CD4-positive, CD25-positive, alpha-beta regulatory T cell (primary cell): ENCODE results near the gene OIT3. TPM values are rescaled to one million over a fixed set of nuclear protein-coding genes. Genes with fewer than 3 reads are reported as not detected.
"Not testable (repeated sequence)": the region's sequence is repeated elsewhere in the genome, so short reads cannot be mapped to it uniquely, and the experiment has no call there.

Experiments used
- ATAC-seq, 2 donors: fragments of 150-1000 bp; cut with Tn5 transposase; one replicate each; pipeline ENCODE4 v1.10.0; 2021; ENCODE audit warnings: low read depth in 2 of 2, moderate number of reproducible peaks in 2 of 2, moderate library complexity in 1 of 2
- DNase-seq, 3 donors: peaks; one replicate each; pipeline versions ENCODE4 v3.0.0 to v3.0.0-alpha.2; 2012 to 2022; ENCODE audit warnings: mixed read lengths in 1 of 3
- H3K27ac ChIP-seq: one replicate; pipeline ENCODE4 v1.7.0; 2013; ENCODE audit warnings: mild to moderate bottlenecking, low read length; ENCODE audit not compliant: insufficient read depth, poor library complexity, severe bottlenecking
- H3K27me3 ChIP-seq: one replicate; pipeline ENCODE4 v1.7.0; 2013; ENCODE audit warnings: low read length; ENCODE audit not compliant: control insufficient read depth, insufficient read depth
- H3K36me3 ChIP-seq: one replicate; pipeline ENCODE4 v1.7.0; 2013; ENCODE audit warnings: mild to moderate bottlenecking, low read length, moderate library complexity; ENCODE audit not compliant: control insufficient read depth, insufficient read depth
- H3K4me1 ChIP-seq: 2 replicates; pipeline ENCODE4 v1.7.0; 2013; ENCODE audit warnings: mild to moderate bottlenecking, low read length; ENCODE audit not compliant: insufficient read depth, control insufficient read depth, poor library complexity, severe bottlenecking
- H3K4me3 ChIP-seq: one replicate; pipeline ENCODE4 v1.7.0; 2013; ENCODE audit warnings: low read depth, mild to moderate bottlenecking, low read length, moderate library complexity
- H3K9me3 ChIP-seq, 2 experiments: 1 replicate in 1 of 2; 2 replicates in 1 of 2; pipeline ENCODE4 v1.7.0; 2013; ENCODE audit warnings: low read length in 2 of 2, mild to moderate bottlenecking in 1 of 2, moderate library complexity in 1 of 2; ENCODE audit not compliant: control insufficient read depth in 2 of 2
- H3K27ac Mint-ChIP-seq, 3 donors: one replicate each; pipeline ENCODE4 v1.8.0; 2020 to 2022; ENCODE audit warnings: mild to moderate bottlenecking in 3 of 3, mixed read lengths in 3 of 3, moderate library complexity in 2 of 3
- H3K27me3 Mint-ChIP-seq: one replicate; pipeline ENCODE4 v1.8.0; 2022; ENCODE audit warnings: mild to moderate bottlenecking, mixed read lengths
- H3K36me3 Mint-ChIP-seq: one replicate; pipeline ENCODE4 v1.8.0; 2020; ENCODE audit warnings: mixed read lengths
- H3K4me1 Mint-ChIP-seq, 4 donors: one replicate each; pipeline ENCODE4 v1.8.0; 2020 to 2022; ENCODE audit warnings: mixed read lengths in 4 of 4, mild to moderate bottlenecking in 1 of 4
- H3K4me3 Mint-ChIP-seq, 4 donors: one replicate each; pipeline ENCODE4 v1.8.0; 2020 to 2022; ENCODE audit warnings: mild to moderate bottlenecking in 4 of 4, mixed read lengths in 4 of 4, moderate library complexity in 3 of 4
- H3K9me3 Mint-ChIP-seq, 7 donors: one replicate each; pipeline ENCODE4 v1.8.0; 2020 to 2022; ENCODE audit warnings: mixed read lengths in 7 of 7, mild to moderate bottlenecking in 3 of 7, moderate library complexity in 2 of 7
- polyA plus RNA-seq, 4 donors: library from polyadenylated mRNA; unstranded; fragments of 300-500 nt; fragmentation: Illumina TruSeq; gene quantifications; one replicate each; pipeline ENCODE4 v1.2.3, GENCODE V29; 2021
- total RNA-seq: library from RNA; stranded (reverse); gene quantifications from one replicate; pipeline ENCODE4 v1.2.3, GENCODE V29; 2022

The OIT3 gene
- total and polyA plus RNA-seq, 5 donors from 2014 or later: not detected

DNA sequence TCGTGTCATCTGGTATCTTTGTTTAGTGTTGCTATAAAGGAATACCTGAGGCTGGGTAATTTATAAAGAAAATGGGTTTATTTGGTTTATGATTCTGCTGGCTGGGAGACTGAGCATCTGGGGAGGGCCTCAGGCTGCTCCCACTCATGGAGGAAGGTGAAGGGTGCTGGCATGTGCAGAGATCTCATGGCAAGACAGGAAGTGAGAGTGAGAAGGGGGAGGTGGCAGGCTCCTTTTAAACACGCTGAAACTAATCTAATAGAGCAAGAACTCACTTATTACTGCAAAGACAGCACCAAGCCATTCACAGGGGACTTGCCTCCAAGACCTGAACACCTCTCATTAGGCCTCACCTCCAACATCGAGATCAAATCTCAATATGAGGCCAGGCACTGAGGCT lies 11.3 kb downstream of the OIT3 start:
- no peak overlapping the region for H3K4me3 Mint-ChIP-seq
- H3K27me3 Mint-ChIP-seq: peaks cover 19% of the 10 kb centered on the region
- DNase-seq (no peak), ATAC-seq (no peak)
- H3K36me3 Mint-ChIP-seq: no peaks in the 10 kb centered on the region
- Histone ChIP-seq H3K27ac (no peak overlapping the region), H3K4me3 (no peak overlapping the region), H3K4me1 (no peaks in the 10 kb centered on the region), H3K9me3 (no peaks in the 10 kb centered on the region), H3K27me3 (no peaks in the 10 kb centered on the region), H3K36me3 (no peaks in the 10 kb centered on the region)
- H3K4me1 Mint-ChIP-seq: no peaks in the 10 kb centered on the region
- H3K9me3 Mint-ChIP-seq: no peaks in the 10 kb centered on the region
- no peak overlapping the region for H3K27ac Mint-ChIP-seq

GRCh38 chr10:72906446-72906845 lies 12.9 kb downstream of the OIT3 start:
- peaks cover 0 to 2% (median 0%) of the 10 kb centered on the region in 7 donors for H3K9me3 Mint-ChIP-seq
- no peaks in the 10 kb centered on the region for H3K4me1 Mint-ChIP-seq
- H3K27ac ChIP-seq: no peak overlapping the region
- no peak overlapping the region for H3K4me3 Mint-ChIP-seq
- DNase-seq: no peak
- no peaks in the 10 kb centered on the region for H3K27me3 ChIP-seq
- ATAC-seq: no peak
- no peaks in the 10 kb centered on the region for H3K9me3 ChIP-seq
- H3K36me3 ChIP-seq: no peaks in the 10 kb centered on the region
- no peak overlapping the region for H3K4me3 ChIP-seq
- H3K36me3 Mint-ChIP-seq: no peaks in the 10 kb centered on the region
- peaks cover 22% of the 10 kb centered on the region for H3K27me3 Mint-ChIP-seq
- no peak overlapping the region for H3K27ac Mint-ChIP-seq
- H3K4me1 ChIP-seq: no peaks in the 10 kb centered on the region

- ATAC-seq: no peak
- Histone ChIP-seq H3K27me3 (peaks cover 1% of the 10 kb centered on the region), H3K4me3 (no peak overlapping the region), H3K4me1 (no peaks in the 10 kb centered on the region), H3K36me3 (no peaks in the 10 kb centered on the region), H3K9me3 (no peaks in the 10 kb centered on the region), H3K27ac (no peak overlapping the region)
- no peak for DNase-seq
- no peaks in the 10 kb centered on the region for H3K36me3 Mint-ChIP-seq
- peaks cover 30% of the 10 kb centered on the region for H3K27me3 Mint-ChIP-seq
- no peaks in the 10 kb centered on the region for H3K4me1 Mint-ChIP-seq
- H3K9me3 Mint-ChIP-seq: peaks cover 0 to 2% (median 0%) of the 10 kb centered on the region in 7 donors
- H3K27ac Mint-ChIP-seq: no peak overlapping the region
- no peak overlapping the region for H3K4me3 Mint-ChIP-seq
Observed at GRCh38 chr10:72910705-72911104, 17.2 kb downstream of the OIT3 start.

- no peaks in the 10 kb centered on the region for H3K36me3 Mint-ChIP-seq
- H3K4me3 ChIP-seq: no peak overlapping the region
- peaks cover 29% of the 10 kb centered on the region for H3K27me3 Mint-ChIP-seq
Observed at GRCh38 chr10:72911758-72912157, 18.2 kb downstream of the OIT3 start.

GRCh38 chr10:72912736-72913135 lies 19.2 kb downstream of the OIT3 start:
- no peak for DNase-seq
- Mint-ChIP-seq H3K27me3 (peaks cover 22% of the 10 kb centered on the region), H3K4me1 (no peaks in the 10 kb centered on the region), H3K9me3 (peaks cover 0 to 3% (median 0%) of the 10 kb centered on the region in 7 donors), H3K27ac (no peak overlapping the region), H3K36me3 (no peaks in the 10 kb centered on the region), H3K4me3 (no peak overlapping the region)
- no peaks in the 10 kb centered on the region for H3K4me1 ChIP-seq
- no peak overlapping the region for H3K4me3 ChIP-seq
- H3K36me3 ChIP-seq: no peaks in the 10 kb centered on the region
- H3K27me3 ChIP-seq: peaks cover 3% of the 10 kb centered on the region
- no peak overlapping the region for H3K27ac ChIP-seq
- no peaks in the 10 kb centered on the region for H3K9me3 ChIP-seq
- no peak for ATAC-seq

More at GRCh38 chr10:72911758-72912157, 18.2 kb downstream of the OIT3 start:
- no peaks in the 10 kb centered on the region for H3K4me1 ChIP-seq
- H3K4me1 Mint-ChIP-seq: no peaks in the 10 kb centered on the region
- peaks cover 3% of the 10 kb centered on the region for H3K27me3 ChIP-seq
- no peaks in the 10 kb centered on the region for H3K36me3 ChIP-seq
- ATAC-seq: no peak
- no peaks in the 10 kb centered on the region for H3K9me3 ChIP-seq
- H3K27ac Mint-ChIP-seq: no peak overlapping the region
- H3K27ac ChIP-seq: no peak overlapping the region
- no peak for DNase-seq
- H3K4me3 Mint-ChIP-seq: no peak overlapping the region
- peaks cover 0 to 2% (median 0%) of the 10 kb centered on the region in 7 donors for H3K9me3 Mint-ChIP-seq

DNA sequence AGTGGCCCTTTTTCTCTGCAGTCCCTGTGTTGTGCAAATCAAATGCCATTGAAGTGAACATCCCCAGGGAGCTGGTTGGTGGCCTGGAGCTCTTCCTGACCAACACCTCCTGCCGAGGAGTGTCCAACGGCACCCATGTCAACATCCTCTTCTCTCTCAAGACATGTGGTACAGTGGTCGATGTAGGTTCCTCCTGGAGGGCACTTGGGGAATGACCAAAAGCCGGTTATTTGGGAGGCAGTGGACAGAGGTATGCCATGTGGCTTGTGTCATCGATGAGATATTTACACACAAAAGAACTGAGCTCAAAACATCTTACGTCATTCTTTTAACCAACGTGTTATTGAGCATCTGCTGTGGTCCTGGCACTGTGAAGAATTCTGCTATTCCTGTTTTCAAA lies 19.7 kb downstream of the OIT3 start:
- Histone ChIP-seq H3K36me3 (no peaks in the 10 kb centered on the region), H3K27me3 (peaks cover 3% of the 10 kb centered on the region), H3K4me3 (no peak overlapping the region), H3K4me1 (no peaks in the 10 kb centered on the region), H3K27ac (no peak overlapping the region), H3K9me3 (no peaks in the 10 kb centered on the region)
- no peaks in the 10 kb centered on the region for H3K4me1 Mint-ChIP-seq
- H3K9me3 Mint-ChIP-seq: peaks cover 0 to 5% (median 0%) of the 10 kb centered on the region in 7 donors
- DNase-seq (no peak), ATAC-seq (no peak)
- no peak overlapping the region for H3K27ac Mint-ChIP-seq
- H3K27me3 Mint-ChIP-seq: peaks cover 22% of the 10 kb centered on the region
- H3K36me3 Mint-ChIP-seq: no peaks in the 10 kb centered on the region
- H3K4me3 Mint-ChIP-seq: no peak overlapping the region

- not testable (repeated sequence) for H3K4me3 ChIP-seq, H3K27ac ChIP-seq, H3K27ac Mint-ChIP-seq, H3K4me1 ChIP-seq, H3K9me3 ChIP-seq, DNase-seq, H3K4me3 Mint-ChIP-seq, H3K36me3 ChIP-seq, ATAC-seq, H3K4me1 Mint-ChIP-seq, H3K27me3 ChIP-seq
- Mint-ChIP-seq H3K27me3 (peaks cover 43% of the 10 kb centered on the region), H3K36me3 (peaks cover 11% of the 10 kb centered on the region), H3K9me3 (peaks cover 0 to 17% (median 5%) of the 10 kb centered on the region in 7 donors)
Observed at GRCh38 chr10:72917201-72917600, 23.7 kb downstream of the OIT3 start.

DNA sequence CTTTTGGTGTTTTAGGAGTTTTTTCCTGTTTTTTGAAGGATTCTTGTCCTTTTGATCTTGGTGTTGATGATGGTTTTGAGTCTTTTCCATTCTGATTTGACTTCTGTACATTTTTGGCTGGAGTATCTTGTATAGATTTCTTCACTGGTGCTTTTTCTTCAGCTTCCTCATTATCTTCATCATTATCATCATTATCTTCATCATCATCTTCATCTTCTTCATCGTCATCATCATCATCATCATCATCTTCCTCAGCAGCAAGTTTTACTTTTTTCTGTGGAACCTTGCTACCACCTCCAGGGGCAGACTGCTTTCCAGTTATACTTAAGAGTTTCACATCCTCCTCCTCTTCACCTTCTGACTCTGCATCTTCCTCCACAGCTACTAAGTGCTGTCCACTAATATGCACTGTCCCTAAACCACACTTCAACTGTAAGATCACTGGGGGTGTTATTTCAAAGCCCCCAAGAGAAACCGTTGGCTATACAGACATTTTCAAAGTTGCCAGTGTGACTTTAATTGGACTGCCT lies 24.3 kb downstream of the OIT3 start:
- not testable (repeated sequence) for H3K4me3 Mint-ChIP-seq, H3K27me3 ChIP-seq, H3K27ac ChIP-seq, DNase-seq, H3K4me1 ChIP-seq, ATAC-seq, H3K9me3 ChIP-seq, H3K4me3 ChIP-seq, H3K4me1 Mint-ChIP-seq, H3K27ac Mint-ChIP-seq, H3K36me3 ChIP-seq
- H3K27me3 Mint-ChIP-seq: peaks cover 42% of the 10 kb centered on the region
- peaks cover 0 to 20% (median 7%) of the 10 kb centered on the region in 7 donors for H3K9me3 Mint-ChIP-seq
- H3K36me3 Mint-ChIP-seq: peaks cover 14% of the 10 kb centered on the region
